ENCODE data around the gene CHTOP.

DNA sequence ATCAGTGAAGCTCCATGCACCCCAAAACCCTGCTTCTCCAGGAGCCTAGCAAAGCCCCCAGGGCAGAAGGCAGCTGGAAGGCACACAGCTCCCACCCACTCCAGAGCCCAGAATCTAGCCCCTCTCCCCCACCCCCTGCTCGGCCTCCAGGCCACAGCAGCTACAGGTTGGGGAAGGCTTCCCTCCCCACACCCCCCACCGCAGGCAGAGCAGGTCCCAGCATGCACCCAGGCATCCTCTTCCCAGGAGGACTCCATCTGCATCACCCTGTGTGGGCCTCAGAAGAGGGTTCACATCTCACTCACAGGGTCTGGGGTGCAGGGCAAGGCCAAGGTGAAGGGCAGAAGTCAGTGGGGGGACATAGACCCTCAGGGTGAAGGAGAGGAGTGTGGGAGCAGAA lies 18.5 kb upstream of the CHTOP start:
- TF ChIP-seq, protein P1, sequence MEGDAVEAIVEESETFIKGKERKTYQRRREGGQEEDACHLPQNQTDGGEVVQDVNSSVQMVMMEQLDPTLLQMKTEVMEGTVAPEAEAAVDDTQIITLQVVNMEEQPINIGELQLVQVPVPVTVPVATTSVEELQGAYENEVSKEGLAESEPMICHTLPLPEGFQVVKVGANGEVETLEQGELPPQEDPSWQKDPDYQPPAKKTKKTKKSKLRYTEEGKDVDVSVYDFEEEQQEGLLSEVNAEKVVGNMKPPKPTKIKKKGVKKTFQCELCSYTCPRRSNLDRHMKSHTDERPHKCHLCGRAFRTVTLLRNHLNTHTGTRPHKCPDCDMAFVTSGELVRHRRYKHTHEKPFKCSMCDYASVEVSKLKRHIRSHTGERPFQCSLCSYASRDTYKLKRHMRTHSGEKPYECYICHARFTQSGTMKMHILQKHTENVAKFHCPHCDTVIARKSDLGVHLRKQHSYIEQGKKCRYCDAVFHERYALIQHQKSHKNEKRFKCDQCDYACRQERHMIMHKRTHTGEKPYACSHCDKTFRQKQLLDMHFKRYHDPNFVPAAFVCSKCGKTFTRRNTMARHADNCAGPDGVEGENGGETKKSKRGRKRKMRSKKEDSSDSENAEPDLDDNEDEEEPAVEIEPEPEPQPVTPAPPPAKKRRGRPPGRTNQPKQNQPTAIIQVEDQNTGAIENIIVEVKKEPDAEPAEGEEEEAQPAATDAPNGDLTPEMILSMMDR (IDR thresholded peaks at IDR 0.05): no peak
- no peak for TF ChIP-seq POLR2AphosphoS5 (IDR thresholded peaks at IDR 0.05)
